ENCODE measurements around the gene SPTBN4. TPM values are rescaled to one million over a fixed set of nuclear protein-coding genes. Genes with fewer than 3 reads are reported as not detected.

Gene SPTBN4
- total RNA-seq, 2 donors from 2014 or later = 0.21 to 0.25 TPM

- H3K9me3 ChIP-seq (ENCODE audit: control insufficient read depth, low read length, poor library complexity, severe bottlenecking) = no peaks in the 10 kb centered on the region
- H3K4me3 Mint-ChIP-seq = peak overlapping the region; percentile 91
- ATAC-seq (no peak), DNase-seq (no peak)
- H3K27me3 Mint-ChIP-seq = peaks cover 23% of the 10 kb centered on the region
- peak overlapping the region; percentile 90 for H3K27ac Mint-ChIP-seq
- peaks cover 4% of the 10 kb centered on the region for H3K36me3 Mint-ChIP-seq (ENCODE audit: low read depth)
- peaks cover 51% of the 10 kb centered on the region for H3K4me1 Mint-ChIP-seq
Measured at GRCh38 chr19:40603071-40603388, 136.2 kb downstream of the SPTBN4 start.

DNA sequence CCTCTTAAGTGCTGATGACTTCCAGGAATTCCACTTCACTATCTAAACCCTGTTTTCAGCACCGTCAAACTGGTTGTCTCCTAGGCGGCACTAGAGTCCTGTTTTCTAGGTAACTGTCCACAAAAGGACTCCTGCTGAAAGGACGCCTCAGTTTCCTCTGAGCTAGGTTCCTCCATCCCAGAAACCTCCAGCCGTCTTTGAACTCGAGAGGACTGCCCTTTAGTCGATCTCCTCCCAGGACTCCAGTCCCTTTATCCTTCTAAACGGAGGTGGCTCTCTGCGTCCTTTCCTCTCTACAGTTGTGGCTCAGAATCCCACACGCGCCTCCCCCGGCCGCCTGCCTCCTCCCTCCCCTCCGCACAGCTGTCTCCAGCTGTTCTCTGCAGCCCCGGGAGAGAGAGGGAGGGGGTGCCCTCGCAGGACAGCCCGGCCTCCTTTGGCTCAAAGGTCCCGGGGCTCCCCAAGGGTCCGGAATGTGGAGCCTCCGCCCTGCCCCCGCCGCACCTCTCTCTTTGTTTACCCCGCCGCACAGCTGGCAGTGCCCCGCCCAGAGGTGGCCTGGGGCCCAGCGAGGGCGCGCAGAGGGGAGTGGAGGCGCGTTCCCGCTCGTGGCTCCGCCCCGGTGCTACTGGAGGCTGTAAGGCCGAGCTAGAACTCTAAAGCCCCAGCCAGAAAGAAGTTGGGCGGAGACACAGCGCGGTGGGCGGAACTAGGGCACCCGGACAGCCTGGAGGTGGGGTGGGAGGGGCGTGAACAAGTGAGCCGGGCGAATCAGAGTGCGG is 136.8 kb downstream of the SPTBN4 start:
- peak overlapping the region; percentile 90 for H3K27ac Mint-ChIP-seq
- DNase-seq (peak; percentile 94 to 98 (median 96)), ATAC-seq (peak; percentile 77)
- peaks cover 53% of the 10 kb centered on the region for H3K4me1 Mint-ChIP-seq
- H3K9me3 ChIP-seq (ENCODE audit: control insufficient read depth, low read length, poor library complexity, severe bottlenecking) = no peaks in the 10 kb centered on the region
- peaks cover 4% of the 10 kb centered on the region for H3K36me3 Mint-ChIP-seq (ENCODE audit: low read depth)
- peaks cover 23% of the 10 kb centered on the region for H3K27me3 Mint-ChIP-seq
- H3K4me3 Mint-ChIP-seq = peak overlapping the region; percentile 91

DNA sequence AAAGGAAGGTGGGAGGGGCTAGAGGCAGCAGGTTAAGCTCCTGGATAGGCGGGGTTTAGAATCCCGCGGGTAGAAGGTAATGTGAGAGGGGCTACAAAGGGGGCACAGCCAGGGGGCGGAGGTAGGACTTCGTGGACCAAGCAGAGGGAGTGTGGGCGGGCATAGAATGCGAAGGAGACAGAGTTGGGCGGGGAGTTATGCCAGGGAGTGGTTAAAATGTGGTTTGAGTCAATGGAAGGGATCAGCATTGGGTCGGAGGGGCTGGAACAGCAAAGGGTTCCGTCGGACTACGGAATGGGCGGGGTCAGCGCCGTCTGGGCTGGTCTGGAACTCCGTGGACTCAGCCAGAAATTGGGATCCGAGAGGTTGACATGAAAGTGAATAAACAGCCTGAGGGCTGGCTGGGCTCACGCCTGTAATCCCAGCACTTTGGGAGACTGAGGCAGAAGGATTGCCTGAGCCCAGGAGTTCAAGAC is 137.4 kb downstream of the SPTBN4 start:
- H3K4me3 Mint-ChIP-seq = peak overlapping the region; percentile 91
- no peaks in the 10 kb centered on the region for H3K9me3 ChIP-seq (ENCODE audit: control insufficient read depth, low read length, poor library complexity, severe bottlenecking)
- H3K36me3 Mint-ChIP-seq (ENCODE audit: low read depth) = peaks cover 4% of the 10 kb centered on the region
- H3K27me3 Mint-ChIP-seq = peaks cover 20% of the 10 kb centered on the region
- ATAC-seq (no peak), DNase-seq (no peak)
- peaks cover 55% of the 10 kb centered on the region for H3K4me1 Mint-ChIP-seq
- peak overlapping the region; percentile 90 for H3K27ac Mint-ChIP-seq

DNA sequence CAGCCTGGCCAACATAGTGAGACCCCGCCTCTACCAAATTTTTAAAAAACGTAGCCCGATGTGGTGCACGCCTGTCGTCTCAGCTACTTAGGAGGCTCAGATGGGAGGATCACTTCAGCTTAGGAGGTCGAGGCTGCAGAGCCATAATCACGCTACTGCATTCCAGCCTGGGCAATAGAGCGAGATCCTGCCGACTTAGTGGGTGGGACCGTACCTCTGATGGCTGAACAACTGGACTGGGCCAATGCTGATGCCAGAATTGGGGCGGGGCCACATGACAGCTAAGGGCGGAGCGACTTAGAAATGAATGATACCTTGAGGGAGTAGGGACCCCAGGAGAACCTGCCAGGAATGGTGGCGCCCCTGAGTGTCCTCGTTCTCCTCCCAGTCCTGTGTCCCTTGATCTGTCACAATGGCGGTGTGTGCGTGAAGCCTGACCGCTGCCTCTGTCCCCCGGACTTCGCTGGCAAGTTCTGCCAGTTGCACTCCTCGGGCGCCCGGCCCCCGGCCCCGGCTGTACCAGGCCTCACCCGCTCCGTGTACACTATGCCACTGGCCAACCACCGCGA is 137.9 kb downstream of the SPTBN4 start:
- no peak for ATAC-seq
- Mint-ChIP-seq H3K36me3 (ENCODE audit: low read depth) (peaks cover 2% of the 10 kb centered on the region), H3K27ac (peak overlapping the region; percentile 90), H3K27me3 (peaks cover 14% of the 10 kb centered on the region), H3K4me3 (peak overlapping the region; percentile 91), H3K4me1 (peaks cover 50% of the 10 kb centered on the region)
- no peaks in the 10 kb centered on the region for H3K9me3 ChIP-seq (ENCODE audit: control insufficient read depth, low read length, poor library complexity, severe bottlenecking)
- no peak for DNase-seq

GRCh38 chr19:40605216-40605971 is 138.6 kb downstream of the SPTBN4 start:
- peaks cover 2% of the 10 kb centered on the region for H3K36me3 Mint-ChIP-seq (ENCODE audit: low read depth)
- ATAC-seq (peak; percentile 60), DNase-seq (peak; percentile 68 to 83 (median 77))
- H3K27me3 Mint-ChIP-seq = peaks cover 11% of the 10 kb centered on the region
- peak overlapping the region; percentile 90 for H3K27ac Mint-ChIP-seq
- peaks cover 53% of the 10 kb centered on the region for H3K4me1 Mint-ChIP-seq
- peak overlapping the region; percentile 91 for H3K4me3 Mint-ChIP-seq
- H3K9me3 ChIP-seq (ENCODE audit: control insufficient read depth, low read length, poor library complexity, severe bottlenecking) = no peaks in the 10 kb centered on the region

GRCh38 chr19:40607311-40608239 is 140.8 kb downstream of the SPTBN4 start:
- DNase-seq (no peak), ATAC-seq (no peak)
- H3K9me3 ChIP-seq (ENCODE audit: control insufficient read depth, low read length, poor library complexity, severe bottlenecking) = no peaks in the 10 kb centered on the region
- H3K4me1 Mint-ChIP-seq = peaks cover 56% of the 10 kb centered on the region
- H3K36me3 Mint-ChIP-seq (ENCODE audit: low read depth) = no peaks in the 10 kb centered on the region
- H3K27ac Mint-ChIP-seq = peak overlapping the region; percentile 97
- no peaks in the 10 kb centered on the region for H3K27me3 Mint-ChIP-seq
- H3K4me3 Mint-ChIP-seq = peak overlapping the region; percentile 89

GRCh38 chr19:40608240-40608621 is 141.4 kb downstream of the SPTBN4 start:
- peak overlapping the region; percentile 89 for H3K4me3 Mint-ChIP-seq
- no peaks in the 10 kb centered on the region for H3K9me3 ChIP-seq (ENCODE audit: control insufficient read depth, low read length, poor library complexity, severe bottlenecking)
- ATAC-seq (no peak), DNase-seq (no peak)
- H3K27me3 Mint-ChIP-seq = no peaks in the 10 kb centered on the region
- H3K27ac Mint-ChIP-seq = peak overlapping the region; percentile 97
- H3K36me3 Mint-ChIP-seq (ENCODE audit: low read depth) = no peaks in the 10 kb centered on the region
- H3K4me1 Mint-ChIP-seq = peaks cover 56% of the 10 kb centered on the region

DNA sequence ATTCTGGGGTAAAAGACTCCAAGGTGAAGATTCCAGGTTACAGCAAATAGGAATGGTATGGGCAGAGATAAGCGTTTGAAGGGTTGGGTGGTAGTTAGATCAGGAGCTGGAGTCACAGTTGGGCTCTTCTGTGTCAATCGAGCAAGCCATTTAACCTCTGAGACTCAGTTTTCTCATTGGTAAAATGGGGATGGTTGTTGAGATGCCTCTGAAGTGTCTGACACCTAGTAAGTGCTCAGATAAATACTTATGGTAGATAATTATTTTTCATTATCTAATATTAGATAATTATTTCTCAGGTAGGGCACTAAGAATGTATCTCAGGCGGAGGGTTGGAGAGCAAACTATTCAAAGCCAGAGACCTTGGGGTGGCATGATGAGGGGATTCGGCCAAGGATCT is 142.2 kb downstream of the SPTBN4 start:
- Mint-ChIP-seq H3K27me3 (no peaks in the 10 kb centered on the region), H3K36me3 (ENCODE audit: low read depth) (no peaks in the 10 kb centered on the region), H3K4me1 (peaks cover 55% of the 10 kb centered on the region), H3K27ac (peak overlapping the region; percentile 97), H3K4me3 (peak overlapping the region; percentile 89)
- DNase-seq (no peak), ATAC-seq (no peak)
- no peaks in the 10 kb centered on the region for H3K9me3 ChIP-seq (ENCODE audit: control insufficient read depth, low read length, poor library complexity, severe bottlenecking)

DNA sequence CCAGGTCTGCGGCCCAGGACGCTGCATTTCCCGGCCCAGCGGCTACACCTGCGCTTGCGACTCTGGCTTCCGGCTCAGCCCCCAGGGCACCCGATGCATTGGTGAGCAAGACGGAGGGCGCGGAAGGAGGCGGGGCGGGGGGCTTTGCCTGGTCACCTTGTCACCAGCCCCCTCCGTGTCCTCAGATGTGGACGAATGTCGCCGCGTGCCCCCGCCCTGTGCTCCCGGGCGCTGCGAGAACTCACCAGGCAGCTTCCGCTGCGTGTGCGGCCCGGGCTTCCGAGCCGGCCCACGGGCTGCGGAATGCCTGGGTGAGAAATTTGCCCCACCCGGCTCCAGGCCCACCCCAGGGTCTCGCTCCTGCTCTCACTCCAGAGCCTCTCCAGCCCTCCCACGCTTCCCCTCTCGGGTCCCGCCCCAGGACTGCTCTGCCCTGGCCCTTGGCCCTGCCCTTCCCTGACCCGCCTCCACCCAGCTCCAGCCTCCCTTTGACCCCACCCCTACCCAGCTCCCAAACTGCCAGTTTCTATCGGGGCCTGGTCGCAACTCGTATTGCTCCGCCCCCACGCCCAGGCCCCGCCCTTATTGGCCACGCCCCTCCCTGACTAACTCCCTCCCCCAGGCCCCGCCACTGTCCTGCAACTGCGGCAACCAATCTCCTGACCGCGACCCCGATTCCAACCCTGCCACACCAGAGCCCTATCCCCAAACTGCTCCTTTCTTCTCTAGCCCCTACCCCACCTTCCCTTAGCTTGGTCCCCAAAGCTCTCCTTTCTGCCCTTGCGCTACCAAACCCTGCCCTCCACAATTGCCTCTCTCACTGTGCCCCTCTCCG is 143.0 kb downstream of the SPTBN4 start:
- H3K27ac Mint-ChIP-seq = peak overlapping the region; percentile 97
- H3K27me3 Mint-ChIP-seq = no peaks in the 10 kb centered on the region
- peak; percentile 37 for ATAC-seq
- H3K36me3 Mint-ChIP-seq (ENCODE audit: low read depth) = no peaks in the 10 kb centered on the region
- DNase-seq = peak; percentile 70 to 82 (median 72)
- no peaks in the 10 kb centered on the region for H3K9me3 ChIP-seq (ENCODE audit: control insufficient read depth, low read length, poor library complexity, severe bottlenecking)
- H3K4me1 Mint-ChIP-seq = peaks cover 56% of the 10 kb centered on the region
- H3K4me3 Mint-ChIP-seq = peak overlapping the region; percentile 89

GRCh38 chr19:40610396-40611064 is 143.7 kb downstream of the SPTBN4 start:
- H3K4me1 Mint-ChIP-seq = peaks cover 58% of the 10 kb centered on the region
- peak; percentile 58 to 72 (median 62) for DNase-seq
- peak; percentile 53 for ATAC-seq
- H3K27ac Mint-ChIP-seq = peak overlapping the region; percentile 97
- no peaks in the 10 kb centered on the region for H3K9me3 ChIP-seq (ENCODE audit: control insufficient read depth, low read length, poor library complexity, severe bottlenecking)
- no peaks in the 10 kb centered on the region for H3K36me3 Mint-ChIP-seq (ENCODE audit: low read depth)
- H3K27me3 Mint-ChIP-seq = no peaks in the 10 kb centered on the region
- peak overlapping the region; percentile 89 for H3K4me3 Mint-ChIP-seq

- Mint-ChIP-seq H3K4me1 (peaks cover 58% of the 10 kb centered on the region), H3K27me3 (no peaks in the 10 kb centered on the region), H3K4me3 (peak overlapping the region; percentile 89), H3K36me3 (ENCODE audit: low read depth) (no peaks in the 10 kb centered on the region), H3K27ac (peak overlapping the region; percentile 97)
- ATAC-seq = no peak
- no peaks in the 10 kb centered on the region for H3K9me3 ChIP-seq (ENCODE audit: control insufficient read depth, low read length, poor library complexity, severe bottlenecking)
- DNase-seq = peak in 1 of 3 donors; percentile 12
Measured at GRCh38 chr19:40611096-40611495, 144.3 kb downstream of the SPTBN4 start.
